Stimulated activated CD4-positive, alpha-beta T cell treated with anti-CD3 and anti-CD28 coated beads, TNF-alpha, amount 100 ng/mL, for 24 hours (primary cell): ENCODE results near the gene PRR7.

Source experiments
- DNase-seq, 3 experiments: peaks; one replicate each; pipeline ENCODE4 v3.0.0-alpha.2; 2020; ENCODE audit warnings: low read depth in 3 of 3

The PRR7 gene

DNA sequence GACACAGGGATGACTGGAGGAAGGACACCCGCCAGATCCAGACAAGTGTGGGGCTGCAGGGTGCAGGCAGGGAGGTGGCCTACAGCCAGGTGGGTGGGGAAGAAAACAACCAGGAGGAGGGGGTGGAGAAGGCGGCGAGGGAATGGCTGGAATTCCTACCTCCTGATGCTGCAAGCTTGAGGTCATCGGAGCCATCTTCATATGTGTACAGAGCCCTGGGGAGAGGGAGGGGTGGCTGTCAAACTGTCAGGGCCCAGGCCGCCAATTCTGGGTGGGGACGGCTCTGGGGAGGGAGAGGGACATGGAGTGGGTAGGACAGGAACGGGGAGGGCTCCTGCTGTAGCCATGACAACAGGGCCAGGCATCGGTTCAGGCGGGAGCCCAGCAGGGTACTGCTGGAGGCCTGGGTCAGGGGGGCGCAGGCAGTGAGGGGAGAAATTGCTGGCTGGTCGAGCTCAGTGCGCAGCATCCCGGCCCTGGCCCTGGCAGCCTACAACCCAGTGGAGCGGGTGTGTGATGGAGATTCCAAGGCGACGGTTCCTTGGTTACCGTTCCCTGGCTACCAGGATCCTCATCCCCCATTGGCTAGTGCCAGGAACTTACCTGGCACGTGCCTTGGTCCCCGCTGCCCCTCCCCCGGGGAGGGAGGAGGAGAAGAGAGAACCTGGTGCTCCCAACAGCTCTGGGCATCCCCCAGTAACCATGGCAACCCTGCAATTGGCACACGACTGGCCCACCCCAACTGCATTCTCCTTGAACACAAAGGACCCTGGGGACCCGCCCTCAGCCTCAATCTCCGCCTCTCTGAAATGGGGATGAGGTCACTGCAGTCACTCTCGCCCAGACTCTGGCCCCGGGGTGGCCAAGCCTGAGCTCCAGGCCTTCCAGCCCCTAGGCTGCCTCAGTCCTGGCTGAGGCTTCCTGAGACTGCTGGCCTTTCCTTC lies 22.3 kb downstream of the PRR7 start:
- no peak for DNase-seq

DNA sequence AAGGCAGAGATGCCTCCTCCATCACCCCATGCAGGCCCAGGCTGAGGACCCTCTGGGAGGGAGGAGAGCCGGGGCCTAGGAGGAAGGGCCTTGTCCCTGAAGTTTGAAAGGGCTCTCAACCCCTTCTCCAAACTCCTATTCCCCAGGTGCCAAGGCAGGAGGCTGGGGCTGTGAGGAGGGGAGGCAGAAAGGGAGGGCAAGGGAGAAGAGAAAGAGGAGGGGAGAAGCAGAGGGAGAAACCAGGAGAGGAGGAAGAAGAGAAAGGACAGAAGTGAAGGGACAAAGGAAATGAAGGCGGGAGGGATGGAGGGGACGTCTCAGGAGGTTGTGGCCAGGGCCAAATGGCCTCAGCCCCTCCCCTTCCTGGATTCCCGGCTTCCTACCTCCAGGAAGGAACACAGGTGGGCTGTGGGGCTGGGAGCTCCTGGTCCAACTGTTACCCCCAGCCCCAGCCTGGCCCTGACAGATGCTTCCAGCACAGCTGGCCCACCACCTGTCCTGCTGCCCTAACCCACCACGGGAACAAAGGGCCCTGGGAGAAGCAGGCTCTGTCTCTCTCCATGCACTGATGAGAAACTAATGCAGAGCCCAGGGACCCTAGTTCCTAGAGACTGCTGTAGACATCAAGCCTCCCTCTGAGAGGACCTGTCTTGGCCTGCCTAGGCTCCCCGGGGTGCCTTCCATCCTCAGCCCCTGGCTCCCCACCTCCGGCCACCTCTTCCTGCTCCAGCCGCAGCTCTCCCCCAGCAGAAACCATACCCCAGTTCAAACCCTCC lies 23.3 kb downstream of the PRR7 start:
- no peak for DNase-seq

DNA sequence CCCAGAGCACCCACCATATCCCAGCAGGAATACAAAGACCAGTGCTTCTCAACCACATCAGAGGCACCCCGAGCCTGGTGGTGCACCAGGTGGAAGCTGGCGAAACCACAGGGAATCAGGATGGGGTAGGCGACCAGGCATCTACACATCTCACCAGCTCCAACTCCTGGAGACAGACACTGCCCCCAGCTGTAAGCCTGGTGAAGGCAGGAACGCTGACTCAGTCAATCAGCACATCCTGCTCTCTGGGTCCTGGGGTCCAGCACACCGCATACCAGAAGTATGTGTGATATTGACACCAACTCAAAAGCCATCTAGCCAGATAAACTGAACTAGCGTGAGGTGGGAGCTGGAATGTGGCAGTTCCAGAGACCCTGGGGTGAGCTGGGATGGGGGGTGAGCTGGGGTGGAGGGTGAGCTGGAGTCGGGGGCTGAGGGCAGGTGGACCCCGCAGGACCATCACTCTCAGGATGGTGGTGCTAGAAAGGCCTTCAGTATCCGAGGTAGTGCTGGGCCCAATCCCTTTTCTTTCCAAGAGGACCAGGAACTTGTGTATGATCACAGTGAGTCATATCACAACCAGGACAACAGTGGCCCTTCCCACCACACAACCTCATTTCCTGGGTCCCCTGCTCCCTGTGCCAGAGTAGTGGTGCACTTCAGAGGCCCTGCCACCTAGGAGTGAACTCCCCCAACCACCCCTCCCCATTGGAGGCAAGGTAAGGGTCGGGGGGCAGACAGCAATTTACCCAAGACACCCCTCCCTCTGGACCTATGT lies 24.3 kb downstream of the PRR7 start:
- DNase-seq = no peak

DNA sequence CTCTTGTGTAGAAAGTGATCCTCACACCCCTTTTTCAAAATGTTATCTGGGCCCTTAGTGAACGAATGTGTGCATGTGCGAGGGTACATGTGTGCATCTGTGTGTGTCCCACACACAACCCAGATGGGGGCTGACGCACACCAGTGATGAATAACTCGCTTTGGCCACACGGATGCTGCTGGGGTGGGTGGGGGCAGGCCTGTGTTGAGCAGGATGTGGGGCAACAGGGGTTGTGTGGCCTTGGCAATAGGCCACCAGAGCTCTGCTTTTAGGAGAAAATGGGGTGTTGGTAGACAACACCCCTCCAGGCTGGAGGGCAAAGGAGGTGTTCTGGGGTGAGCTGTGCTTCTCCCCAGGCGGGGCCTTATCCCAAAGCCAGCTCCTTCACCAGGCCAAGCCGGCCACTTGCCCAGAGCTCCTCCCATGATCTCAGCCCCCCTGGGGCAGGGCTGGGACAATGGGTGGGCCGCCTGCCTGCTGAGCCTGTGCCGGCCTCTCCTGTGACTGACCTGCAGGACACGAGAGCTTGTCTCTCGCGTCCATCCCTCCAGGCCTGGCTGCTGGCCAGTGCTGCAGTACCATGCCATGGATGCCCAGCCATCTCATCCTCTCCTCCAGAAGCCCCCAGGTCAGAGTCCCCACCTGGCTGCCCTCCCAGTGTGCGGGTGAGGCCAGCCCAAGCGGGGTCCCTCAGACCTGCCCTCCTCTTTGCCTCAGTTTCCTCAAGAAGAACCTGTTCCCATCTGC lies 25.2 kb downstream of the PRR7 start:
- DNase-seq = no peak

DNA sequence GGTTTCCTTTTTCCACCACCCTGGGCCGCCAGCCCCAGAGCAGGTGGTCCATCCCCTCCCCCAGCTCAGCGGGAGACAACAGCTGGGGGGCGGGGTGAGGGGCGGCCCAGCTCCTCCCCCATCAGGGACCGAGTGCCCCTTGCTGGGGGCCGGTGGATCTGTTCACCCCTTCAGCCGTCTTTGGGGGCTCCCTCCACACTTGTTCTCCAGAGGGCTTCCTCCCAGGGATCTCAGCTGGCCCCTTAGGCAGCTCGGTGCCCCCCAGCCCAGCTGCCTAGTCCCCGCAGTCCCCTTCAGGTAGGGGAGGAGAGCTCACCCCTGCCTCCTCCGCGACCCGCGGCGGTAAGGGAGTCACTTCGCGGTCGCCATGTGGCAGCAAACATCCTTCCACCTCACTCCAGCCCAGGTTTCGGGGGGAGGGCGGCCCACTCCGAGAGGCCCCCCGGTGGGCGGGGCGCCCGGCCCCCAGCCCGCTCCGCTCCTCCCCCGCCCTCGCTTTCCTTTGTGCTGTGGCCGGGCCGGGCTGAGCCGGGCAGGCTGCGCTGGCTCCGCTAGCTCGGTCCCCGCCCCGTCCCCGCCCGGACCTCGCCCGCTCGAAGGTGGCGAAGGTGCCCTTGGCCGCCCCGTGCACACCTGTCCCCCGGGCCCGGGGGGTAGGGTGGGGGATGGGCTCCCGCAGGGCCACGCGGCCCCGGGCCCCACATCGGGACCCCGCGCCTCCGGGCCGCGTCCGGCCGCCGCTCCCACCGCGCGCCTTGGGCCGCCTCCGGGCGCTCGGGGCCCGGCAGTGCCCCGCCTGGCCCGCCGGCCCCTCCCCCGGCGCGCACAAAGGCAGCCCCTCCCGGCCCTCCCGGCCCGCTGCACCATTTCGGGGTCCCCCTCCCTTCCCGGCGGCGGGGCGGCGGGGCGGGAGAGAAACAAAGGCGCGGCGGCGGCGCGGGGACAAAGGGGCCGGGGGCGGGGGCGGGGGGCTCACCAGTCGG lies 26.1 kb downstream of the PRR7 start:
- DNase-seq = peak in 1 of 3 experiments; percentile 65

DNA sequence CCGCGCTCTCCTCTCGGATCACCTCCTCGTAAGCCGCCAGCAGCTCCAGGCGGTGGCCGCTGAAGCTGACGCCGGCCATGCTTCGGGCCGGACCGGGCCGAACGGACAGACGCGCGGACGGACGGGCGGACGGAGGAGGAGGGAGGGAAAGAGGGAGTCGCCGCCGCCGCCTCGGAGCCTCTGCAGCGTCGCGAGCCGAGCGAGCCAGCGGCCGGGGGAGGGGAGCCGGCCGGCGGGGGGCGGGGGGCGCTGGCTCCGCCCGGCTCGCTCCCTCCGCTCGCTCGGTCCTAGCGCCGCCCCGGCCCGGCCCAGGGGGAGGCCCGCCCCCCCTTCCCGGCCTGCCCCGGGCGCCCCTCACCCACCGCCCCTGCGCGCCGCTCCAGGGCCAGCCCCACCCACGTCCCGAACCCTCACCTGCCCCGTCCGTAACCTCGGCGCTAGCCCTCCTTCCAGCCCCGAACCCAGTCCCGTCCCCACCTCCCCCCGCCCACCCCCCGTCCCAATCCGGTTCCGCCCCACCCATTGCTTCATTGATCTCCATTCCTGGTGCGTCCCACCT lies 26.9 kb downstream of the PRR7 start, which contains the start of gene DBN1:
DBN1 (minus strand) TSS at position 192 of the 559 bp plus-strand sequence; CDS start at position 79, 113 bp downstream.
- DNase-seq = no peak

DNA sequence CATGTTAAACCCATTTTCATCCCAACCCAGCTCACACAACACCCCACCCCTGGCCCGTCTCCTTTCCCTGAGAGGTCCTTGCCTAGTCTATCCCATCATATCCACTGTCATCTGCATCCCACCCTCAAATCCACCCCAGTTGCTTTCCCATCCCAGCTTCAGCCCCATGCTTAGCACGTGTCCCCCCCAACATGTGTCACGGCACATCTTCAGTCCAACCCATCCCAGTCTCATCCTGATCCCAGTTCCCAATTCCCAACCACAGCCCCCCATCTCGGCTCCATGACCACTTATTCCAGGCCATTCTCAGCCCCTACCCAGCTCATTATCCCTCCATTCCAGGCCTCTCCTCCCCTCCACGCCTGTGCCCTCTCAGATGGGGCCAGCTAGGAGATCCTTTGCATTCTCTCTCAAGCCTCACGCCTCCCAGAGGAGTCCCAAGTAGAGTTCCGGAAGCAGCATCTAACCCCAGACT lies 27.4 kb downstream of the PRR7 start:
- no peak for DNase-seq

DNA sequence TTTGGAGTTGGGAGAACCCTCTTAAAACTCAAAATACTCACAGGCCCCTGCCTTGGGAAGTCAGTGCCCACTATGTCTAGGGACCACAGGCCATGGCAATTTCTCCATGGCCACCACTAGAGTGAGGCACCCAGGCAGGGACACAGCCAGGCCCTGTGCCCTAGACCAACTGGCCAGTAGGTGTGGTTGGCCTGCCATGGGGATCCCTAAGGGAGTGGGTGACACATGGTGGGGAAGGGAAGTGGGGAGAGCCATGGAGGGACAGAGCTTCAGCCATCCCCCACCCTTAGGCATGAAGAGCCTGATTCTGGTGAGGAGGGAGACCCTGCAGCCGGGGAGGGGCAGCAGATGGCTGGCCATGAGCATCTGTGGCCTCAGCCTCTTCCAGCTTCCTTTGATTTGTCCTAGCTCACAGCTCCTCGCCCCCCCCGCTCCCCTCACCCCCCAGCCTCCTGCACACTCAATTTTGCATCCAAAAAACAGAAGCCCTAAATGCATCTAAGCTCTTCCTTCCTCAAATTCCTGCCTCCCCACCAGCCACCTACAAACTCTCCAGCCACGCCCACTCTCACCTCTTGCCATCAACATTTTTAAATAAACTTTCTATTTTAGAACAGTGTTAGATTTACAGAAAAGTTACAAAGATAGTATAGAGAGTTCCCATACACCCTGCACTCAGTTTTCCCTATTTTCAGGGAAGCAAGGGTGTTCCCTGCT lies 28.4 kb downstream of the PRR7 start:
- no peak for DNase-seq

DNA sequence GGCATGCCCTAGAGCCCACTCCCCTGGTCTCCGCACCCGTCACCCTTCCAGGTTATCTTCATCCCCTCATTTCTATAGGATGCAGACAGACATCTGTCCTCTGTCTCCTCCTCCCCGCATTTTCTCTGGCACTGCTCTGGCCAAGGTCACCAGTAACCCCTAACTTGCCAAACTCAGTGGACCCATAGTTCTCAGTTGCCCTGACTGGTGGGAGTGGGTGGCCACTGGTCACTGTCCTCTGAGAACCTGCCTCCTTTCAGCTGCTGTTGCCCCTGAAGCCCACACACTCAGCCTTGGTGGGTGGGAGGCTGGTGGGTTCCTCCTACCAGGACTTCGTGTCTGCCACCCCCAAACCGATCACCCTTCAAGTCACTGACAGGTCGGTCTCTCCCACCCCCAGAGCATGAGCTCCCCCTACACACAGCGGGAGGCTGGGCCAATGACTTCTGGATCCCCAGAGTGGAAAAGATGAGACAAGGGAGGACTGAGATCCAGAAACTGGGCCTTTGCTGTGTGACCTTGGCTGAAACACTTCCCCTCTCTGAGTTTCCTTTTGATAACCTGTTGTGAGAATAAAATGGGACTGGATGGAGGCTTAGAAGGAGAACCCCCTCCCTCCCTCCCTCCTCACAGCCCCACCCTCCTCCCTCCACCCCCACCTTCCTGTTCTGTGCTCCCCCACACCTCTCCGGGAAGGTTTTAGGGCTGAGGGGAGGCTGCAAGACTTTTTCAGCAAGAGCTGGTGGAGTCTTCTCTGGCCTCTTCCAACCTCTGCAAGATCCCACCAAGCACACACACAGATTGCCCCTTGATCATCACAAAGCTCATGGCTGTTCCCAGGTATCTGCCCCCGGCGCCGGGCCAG lies 29.2 kb downstream of the PRR7 start:
- no peak for DNase-seq

DNA sequence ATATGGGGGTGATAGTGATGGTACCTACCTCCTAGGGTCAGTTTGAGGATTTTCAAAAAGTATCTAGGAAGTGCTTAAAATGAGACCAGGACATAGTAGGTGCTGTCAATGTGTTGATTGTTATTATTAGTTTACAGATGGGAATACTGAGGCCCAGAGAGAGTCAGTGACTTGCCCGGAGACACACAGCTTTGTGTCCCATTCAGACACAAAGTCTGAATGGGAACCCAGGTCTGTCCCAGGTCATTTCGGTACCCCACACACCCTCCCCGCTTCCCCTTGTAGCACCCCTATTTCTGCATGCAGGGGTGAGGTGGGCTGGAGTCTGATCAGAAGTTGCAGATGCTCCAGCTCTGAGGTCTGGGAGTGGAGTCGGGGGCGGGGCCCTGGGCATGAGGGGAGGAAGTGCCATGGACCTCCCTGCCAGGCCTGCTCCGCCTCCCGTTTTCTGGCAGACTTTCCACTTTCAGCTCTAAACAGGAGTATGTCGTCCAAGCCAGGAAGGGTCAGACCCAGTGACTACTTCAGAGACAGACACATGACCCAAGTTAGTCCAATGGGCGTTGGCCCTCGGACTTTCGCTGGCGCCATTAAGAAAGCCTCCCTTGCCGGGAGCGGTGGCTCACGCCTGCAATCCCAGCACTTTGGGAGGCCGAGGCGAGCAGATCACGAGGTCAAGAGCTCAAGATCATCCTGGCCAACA lies 30.1 kb downstream of the PRR7 start:
- DNase-seq = no peak

DNA sequence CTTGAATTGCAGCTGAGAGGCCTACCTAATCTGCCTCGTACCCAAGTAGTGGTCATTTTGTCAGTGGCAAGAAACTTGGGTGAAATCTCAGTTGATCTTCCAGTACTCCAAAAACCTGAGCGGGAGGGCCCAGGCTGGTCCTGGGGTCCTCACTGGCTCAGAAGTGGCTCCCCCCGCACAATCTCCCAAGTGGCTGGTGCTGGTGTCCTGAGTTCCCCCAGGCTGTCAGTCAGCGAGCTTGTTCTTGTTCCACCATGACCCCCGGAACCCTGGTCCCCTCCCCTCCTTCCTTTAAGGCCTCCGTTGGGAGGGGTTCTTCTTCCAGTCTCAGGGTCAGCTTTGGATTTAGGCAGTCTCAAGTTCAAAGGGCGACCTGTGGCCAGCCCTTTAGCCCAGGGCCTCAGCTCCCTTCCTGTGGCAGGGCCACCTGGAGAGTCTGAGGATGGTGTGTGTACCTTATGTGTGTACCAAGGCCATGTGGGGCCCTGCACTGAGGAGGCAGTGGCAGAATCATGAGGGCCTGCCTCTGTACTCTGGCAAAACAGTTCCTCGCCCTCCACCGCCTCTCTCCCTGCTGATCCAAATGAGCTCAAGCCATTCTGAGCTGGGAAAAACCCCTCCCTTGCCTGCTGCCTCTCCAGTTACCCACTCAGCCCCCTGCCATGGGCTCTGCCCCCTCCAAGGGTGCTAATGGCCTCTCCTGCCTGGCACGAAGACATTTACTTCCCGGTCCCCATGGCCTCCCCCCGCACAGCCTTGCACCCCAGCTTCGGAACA lies 31.3 kb downstream of the PRR7 start:
- no peak for DNase-seq

DNA sequence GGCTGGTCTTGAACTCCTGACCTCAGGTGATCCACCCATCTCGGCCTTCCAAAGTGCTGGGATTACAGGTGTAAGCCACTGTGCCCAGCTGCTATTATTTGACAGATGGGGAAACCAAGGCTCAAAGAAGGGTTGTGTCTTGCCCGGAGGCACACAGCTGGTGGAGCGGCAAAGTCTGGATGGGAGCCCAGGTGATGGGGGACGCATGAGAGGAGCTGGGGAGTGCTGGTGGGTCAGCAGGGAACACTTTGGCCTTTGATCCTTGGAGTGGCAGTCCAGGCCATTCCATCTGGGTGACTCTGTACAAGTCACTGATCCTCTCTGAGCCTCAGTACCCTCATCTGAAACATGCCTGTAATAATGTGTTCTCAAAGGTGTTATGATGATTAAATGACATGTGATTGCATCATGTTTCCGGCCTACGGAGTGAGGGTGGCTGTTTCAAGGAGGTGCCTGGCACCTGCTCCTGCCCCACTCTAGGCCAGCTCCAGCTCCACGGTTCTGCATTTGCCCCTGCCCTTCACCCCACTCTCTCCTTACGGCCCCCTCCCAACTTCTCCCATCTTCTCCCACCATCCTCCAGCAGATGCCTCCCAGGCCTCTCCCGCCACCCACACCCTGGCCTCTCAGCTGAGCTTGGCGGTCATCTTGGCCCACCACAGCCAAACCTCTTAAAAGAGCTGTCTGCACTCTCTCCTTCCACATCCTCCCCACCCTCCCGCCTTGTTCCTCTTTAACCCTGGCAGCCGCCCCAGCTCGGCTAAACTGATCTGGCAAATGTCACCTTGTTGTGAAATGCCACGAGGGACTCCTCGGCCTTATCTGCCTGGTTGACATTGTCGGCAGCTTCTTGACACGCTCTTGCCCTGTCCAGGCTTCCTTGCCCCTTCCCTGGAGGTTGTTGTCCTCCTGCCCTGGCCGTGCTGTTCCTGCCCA lies 32.4 kb downstream of the PRR7 start:
- no peak for DNase-seq

DNA sequence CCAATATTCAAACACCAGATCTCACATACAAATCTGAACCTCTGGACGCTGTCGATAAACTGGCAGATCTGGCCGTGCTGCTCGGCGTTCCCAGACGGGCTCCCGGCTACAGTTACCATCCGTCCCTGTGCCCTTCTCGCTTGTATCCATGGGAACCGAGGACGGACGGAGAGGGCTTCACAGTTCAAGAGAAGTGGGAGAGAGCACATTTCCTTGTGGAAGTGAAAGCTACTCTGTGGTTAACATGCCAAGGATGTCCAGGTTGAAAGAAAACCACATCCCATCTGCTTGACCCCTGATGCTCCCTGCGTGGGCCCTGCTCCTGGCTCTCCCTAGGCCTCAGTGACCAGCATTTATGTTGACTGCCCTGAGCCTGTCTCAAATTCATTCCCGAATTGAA lies 33.2 kb downstream of the PRR7 start:
- DNase-seq = no peak

DNA sequence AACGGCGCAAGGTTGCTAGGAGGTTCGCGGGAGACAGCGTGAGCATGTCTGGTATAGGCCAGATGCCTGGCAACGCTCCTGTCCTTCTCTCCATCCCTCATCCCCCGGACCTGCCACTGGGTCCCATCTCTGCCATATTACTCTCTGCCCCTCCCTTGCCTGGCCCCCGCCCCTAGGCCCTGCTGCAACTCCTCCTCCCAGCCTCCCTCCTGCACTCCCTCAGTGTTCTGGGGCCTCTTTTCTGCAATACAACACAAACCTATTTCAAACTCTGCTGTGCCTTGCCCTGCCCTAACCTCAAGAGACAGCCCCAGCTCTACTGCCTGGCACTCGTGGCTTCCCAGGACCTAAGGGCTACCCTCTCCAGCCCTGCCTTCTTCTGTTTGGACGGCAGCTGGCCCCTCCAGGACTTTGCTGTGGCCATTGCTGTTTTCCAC lies 35.8 kb downstream of the PRR7 start:
- no peak for DNase-seq

DNA sequence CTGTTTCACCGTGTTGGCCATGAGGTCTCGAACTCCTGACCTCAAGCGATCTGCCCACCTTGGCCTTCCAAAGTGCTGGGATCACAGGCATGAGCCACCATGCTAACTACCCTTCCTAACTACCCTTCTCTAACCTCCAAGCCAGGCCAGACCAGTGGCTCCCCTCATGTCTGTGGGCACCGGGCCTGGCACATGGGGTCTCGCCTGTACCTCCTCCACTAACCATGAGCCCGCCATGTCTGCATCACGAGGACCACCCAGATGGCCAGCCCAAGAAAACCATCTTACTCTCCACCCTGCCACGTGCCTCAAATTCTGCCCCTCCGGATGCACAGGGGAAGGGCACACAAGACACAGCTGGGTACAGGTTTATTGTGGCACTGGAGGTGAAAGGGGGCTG lies 36.4 kb downstream of the PRR7 start:
- no peak for DNase-seq
